CD8-positive, alpha-beta memory T cell (primary cell): Measurements from ENCODE around the gene COQ4. TPM values are rescaled to one million over a fixed set of nuclear protein-coding genes. Genes with fewer than 3 reads are reported as not detected.

Experiments
- CTCF ChIA-PET: fragments of 350-600 bp; sonication (Branson Sonifier 250); formaldehyde crosslinking; loops from one replicate; lab custom pipeline; 2021; ENCODE audit warnings: antibody characterized with exemption; lab: Charles Lee
- POLR2A ChIA-PET: fragments of 350-600 bp; sonication (Branson Sonifier 250); formaldehyde crosslinking; loops from one replicate; lab custom pipeline; 2021; ENCODE audit warnings: antibody characterized with exemption; lab: Charles Lee
- DNase-seq, 5 donors: peaks; one replicate each; pipeline versions ENCODE4 v3.0.0 to v3.0.0-alpha.2; 2020 to 2022; ENCODE audit warnings: mixed read lengths in 1 of 5
- H3K27ac ChIP-seq: one replicate; pipeline ENCODE4 v1.7.0; 2013; ENCODE audit warnings: low read depth, mild to moderate bottlenecking, low read length, moderate library complexity
- H3K27me3 ChIP-seq: 2 replicates; pipeline ENCODE4 v1.7.0; 2013; ENCODE audit warnings: low read length, mild to moderate bottlenecking; ENCODE audit not compliant: insufficient read depth, poor library complexity, severe bottlenecking
- H3K36me3 ChIP-seq: 2 replicates; pipeline ENCODE4 v1.7.0; 2013; ENCODE audit warnings: mild to moderate bottlenecking, low read length, moderate library complexity; ENCODE audit not compliant: insufficient read depth
- H3K4me1 ChIP-seq: 2 replicates; pipeline ENCODE4 v1.7.0; 2013; ENCODE audit warnings: mild to moderate bottlenecking, low read length, moderate library complexity; ENCODE audit not compliant: insufficient read depth
- H3K4me3 ChIP-seq: 2 replicates; pipeline ENCODE4 v1.7.0; 2013; ENCODE audit warnings: mild to moderate bottlenecking, low read length
- H3K9me3 ChIP-seq: 2 replicates; pipeline ENCODE4 v1.7.0; 2013; ENCODE audit warnings: mild to moderate bottlenecking, low read length
- H3K27ac Mint-ChIP-seq, 8 donors: one replicate each; pipeline ENCODE4 v1.8.0; 2020 to 2021; ENCODE audit warnings: mixed read lengths in 8 of 8, mild to moderate bottlenecking in 6 of 8, inconsistent platforms in 3 of 8, moderate library complexity in 3 of 8
- H3K27me3 Mint-ChIP-seq, 2 donors: one replicate each; pipeline ENCODE4 v1.8.0; 2020 to 2021; ENCODE audit warnings: mixed read lengths in 2 of 2, mild to moderate bottlenecking in 1 of 2, moderate library complexity in 1 of 2
- H3K36me3 Mint-ChIP-seq, 3 donors: one replicate each; pipeline ENCODE4 v1.8.0; 2020 to 2021; ENCODE audit warnings: mixed read lengths in 3 of 3, inconsistent platforms in 1 of 3, mild to moderate bottlenecking in 1 of 3
- H3K4me1 Mint-ChIP-seq, 3 donors: one replicate each; pipeline ENCODE4 v1.8.0; 2020 to 2021; ENCODE audit warnings: mixed read lengths in 3 of 3, inconsistent platforms in 1 of 3, mild to moderate bottlenecking in 1 of 3
- H3K4me3 Mint-ChIP-seq, 7 donors: one replicate each; pipeline ENCODE4 v1.8.0; 2020 to 2021; ENCODE audit warnings: mixed read lengths in 7 of 7, mild to moderate bottlenecking in 6 of 7, moderate library complexity in 4 of 7, inconsistent platforms in 2 of 7
- H3K9me3 Mint-ChIP-seq, 5 donors: one replicate each; pipeline ENCODE4 v1.8.0; 2020 to 2022; ENCODE audit warnings: mixed read lengths in 5 of 5, mild to moderate bottlenecking in 3 of 5, moderate library complexity in 2 of 5, inconsistent platforms in 1 of 5
- polyA plus RNA-seq: library from polyadenylated mRNA; unstranded; fragments of 300-500 nt; fragmentation: Illumina TruSeq; gene quantifications from one replicate; pipeline ENCODE4 v1.2.3, GENCODE V29; 2021
- total RNA-seq, 2 experiments: library from RNA; stranded (reverse); gene quantifications; one replicate each; pipeline ENCODE4 v1.2.3, GENCODE V29; 2021

COQ4 gene
- total and polyA plus RNA-seq, 3 experiments from 2014 or later = 36.9 to 56.9 (median 51.1) TPM

GRCh38 chr9:128310461-128310860 lies 12.2 kb upstream of the COQ4 start:
- ChIA-PET CTCF (interaction anchor here (1.1 kb wide), 1 partner anchor 52 kb away, joined by 3 read pairs; no protein-coding TSS in a partner anchor), POLR2A (no interaction called here)
- Mint-ChIP-seq H3K27me3 (no peaks in the 10 kb centered on the region), H3K4me3 (no peak overlapping the region), H3K9me3 (no peaks in the 10 kb centered on the region), H3K36me3 (peaks cover 4 to 51% (median 4%) of the 10 kb centered on the region in 3 donors), H3K27ac (peak overlapping the region in 1 of 8 donors; percentile 3), H3K4me1 (no peaks in the 10 kb centered on the region)
- Histone ChIP-seq H3K9me3 (no peaks in the 10 kb centered on the region), H3K4me3 (no peak overlapping the region), H3K27me3 (no peaks in the 10 kb centered on the region), H3K4me1 (no peaks in the 10 kb centered on the region), H3K36me3 (peaks cover 38% of the 10 kb centered on the region), H3K27ac (no peak overlapping the region)
- DNase-seq = no peak

GRCh38 chr9:128314697-128315096 lies 7.9 kb upstream of the COQ4 start:
- Mint-ChIP-seq H3K36me3 (peaks cover 0 to 64% (median 2%) of the 10 kb centered on the region in 3 donors), H3K27ac (no peak overlapping the region), H3K4me1 (peaks cover 0 to 2% (median 0%) of the 10 kb centered on the region in 3 donors), H3K4me3 (no peak overlapping the region), H3K9me3 (no peaks in the 10 kb centered on the region), H3K27me3 (no peaks in the 10 kb centered on the region)
- ChIA-PET CTCF (no interaction called here), POLR2A (no interaction called here)
- no peaks in the 10 kb centered on the region for H3K4me1 ChIP-seq
- H3K4me3 ChIP-seq = no peak overlapping the region
- H3K9me3 ChIP-seq = no peaks in the 10 kb centered on the region
- no peaks in the 10 kb centered on the region for H3K27me3 ChIP-seq
- H3K27ac ChIP-seq = no peak overlapping the region
- H3K36me3 ChIP-seq = peaks cover 50% of the 10 kb centered on the region
- no peak for DNase-seq

- Mint-ChIP-seq H3K27me3 (no peaks in the 10 kb centered on the region), H3K4me1 (peaks cover under 1 to 2% (median 1%) of the 10 kb centered on the region in 3 donors), H3K9me3 (no peaks in the 10 kb centered on the region), H3K27ac (no peak overlapping the region), H3K4me3 (no peak overlapping the region), H3K36me3 (peaks cover 0 to 47% (median 2%) of the 10 kb centered on the region in 3 donors)
- ChIA-PET POLR2A (no interaction called here), CTCF (no interaction called here)
- H3K27me3 ChIP-seq = no peaks in the 10 kb centered on the region
- DNase-seq = no peak
- peaks cover 4% of the 10 kb centered on the region for H3K4me1 ChIP-seq
- no peak overlapping the region for H3K4me3 ChIP-seq
- H3K36me3 ChIP-seq = peaks cover 42% of the 10 kb centered on the region
- H3K9me3 ChIP-seq = no peaks in the 10 kb centered on the region
- H3K27ac ChIP-seq = no peak overlapping the region
Measured at GRCh38 chr9:128316421-128316820, 6.2 kb upstream of the COQ4 start.

GRCh38 chr9:128317629-128318028 lies 5.0 kb upstream of the COQ4 start:
- CTCF ChIA-PET = no interaction called here
- Mint-ChIP-seq H3K27ac (peak overlapping the region in 1 of 8 donors; percentile 65), H3K9me3 (no peaks in the 10 kb centered on the region), H3K27me3 (no peaks in the 10 kb centered on the region), H3K36me3 (peaks cover 0 to 54% (median 2%) of the 10 kb centered on the region in 3 donors), H3K4me1 (peaks cover 8 to 13% (median 13%) of the 10 kb centered on the region in 3 donors), H3K4me3 (peak overlapping the region in 1 of 7 donors; percentile 68)
- H3K36me3 ChIP-seq = peaks cover 40% of the 10 kb centered on the region
- DNase-seq = no peak
- H3K27me3 ChIP-seq = no peaks in the 10 kb centered on the region
- no peaks in the 10 kb centered on the region for H3K9me3 ChIP-seq
- no peak overlapping the region for H3K27ac ChIP-seq
- peaks cover 9% of the 10 kb centered on the region for H3K4me1 ChIP-seq
- no peak overlapping the region for H3K4me3 ChIP-seq
- POLR2A ChIA-PET = no interaction called here

GRCh38 chr9:128321343-128321742 lies 1.3 kb upstream of the COQ4 start:
- Histone ChIP-seq H3K4me1 (peaks cover 29% of the 10 kb centered on the region), H3K27ac (peak overlapping the region; percentile 85), H3K9me3 (no peaks in the 10 kb centered on the region), H3K36me3 (peaks cover 26% of the 10 kb centered on the region), H3K27me3 (no peaks in the 10 kb centered on the region), H3K4me3 (peak overlapping the region; percentile 81)
- ChIA-PET CTCF (interaction anchor here (0.9 to 1.3 kb wide), 2 partner anchors 12 to 20 kb away, joined by 3 to 4 read pairs; no protein-coding TSS in a partner anchor), POLR2A (no interaction called here)
- peaks cover 31 to 44% (median 34%) of the 10 kb centered on the region in 3 donors for H3K4me1 Mint-ChIP-seq
- H3K27me3 Mint-ChIP-seq = no peaks in the 10 kb centered on the region
- no peaks in the 10 kb centered on the region for H3K9me3 Mint-ChIP-seq
- peaks cover 0 to 52% (median 2%) of the 10 kb centered on the region in 3 donors for H3K36me3 Mint-ChIP-seq
- H3K27ac Mint-ChIP-seq = peak overlapping the region in 4 of 8 donors; percentile 15 to 100 (median 96)
- peak overlapping the region in 5 of 7 donors; percentile 91 to 98 (median 96) for H3K4me3 Mint-ChIP-seq
- DNase-seq = no peak

GRCh38 chr9:128321879-128322403 lies 698 bp upstream of the COQ4 start:
- Histone ChIP-seq H3K4me1 (peaks cover 29% of the 10 kb centered on the region), H3K27ac (peak overlapping the region; percentile 85), H3K27me3 (no peaks in the 10 kb centered on the region), H3K4me3 (peak overlapping the region; percentile 81), H3K9me3 (no peaks in the 10 kb centered on the region), H3K36me3 (peaks cover 20% of the 10 kb centered on the region)
- peak overlapping the region; percentile 95 to 100 (median 98) for H3K27ac Mint-ChIP-seq
- H3K27me3 Mint-ChIP-seq = no peaks in the 10 kb centered on the region
- POLR2A ChIA-PET = no interaction called here
- CTCF ChIA-PET = interaction anchor here (0.9 to 1.3 kb wide), 2 partner anchors 13 to 19 kb away, joined by 3 to 4 read pairs; no protein-coding TSS in a partner anchor
- H3K4me3 Mint-ChIP-seq = peak overlapping the region; percentile 91 to 99 (median 96)
- no peak for DNase-seq
- H3K36me3 Mint-ChIP-seq = peaks cover 0 to 47% (median 0%) of the 10 kb centered on the region in 3 donors
- H3K9me3 Mint-ChIP-seq = no peaks in the 10 kb centered on the region
- H3K4me1 Mint-ChIP-seq = peaks cover 31 to 44% (median 34%) of the 10 kb centered on the region in 3 donors

GRCh38 chr9:128323212-128323730 lies 632 bp downstream of the COQ4 start:
- Histone ChIP-seq H3K36me3 (peaks cover 17% of the 10 kb centered on the region), H3K4me1 (peaks cover 29% of the 10 kb centered on the region), H3K27me3 (no peaks in the 10 kb centered on the region), H3K4me3 (peak overlapping the region; percentile 81), H3K27ac (peak overlapping the region; percentile 85), H3K9me3 (no peaks in the 10 kb centered on the region)
- ChIA-PET POLR2A (no interaction called here), CTCF (no interaction called here)
- no peaks in the 10 kb centered on the region for H3K9me3 Mint-ChIP-seq
- H3K4me3 Mint-ChIP-seq = peak overlapping the region; percentile 91 to 99 (median 96)
- DNase-seq = no peak
- peaks cover 29 to 44% (median 34%) of the 10 kb centered on the region in 3 donors for H3K4me1 Mint-ChIP-seq
- H3K36me3 Mint-ChIP-seq = peaks cover 0 to 45% (median 0%) of the 10 kb centered on the region in 3 donors
- H3K27me3 Mint-ChIP-seq = no peaks in the 10 kb centered on the region
- peak overlapping the region; percentile 85 to 100 (median 96) for H3K27ac Mint-ChIP-seq

- peak overlapping the region; percentile 81 for H3K4me3 ChIP-seq
- no peaks in the 10 kb centered on the region for H3K9me3 Mint-ChIP-seq
- peaks cover 29 to 44% (median 34%) of the 10 kb centered on the region in 3 donors for H3K4me1 Mint-ChIP-seq
- peaks cover 29% of the 10 kb centered on the region for H3K4me1 ChIP-seq
- H3K36me3 ChIP-seq = peaks cover 17% of the 10 kb centered on the region
- H3K27me3 Mint-ChIP-seq = no peaks in the 10 kb centered on the region
- no peak for DNase-seq
- H3K27me3 ChIP-seq = no peaks in the 10 kb centered on the region
- ChIA-PET CTCF (no interaction called here), POLR2A (no interaction called here)
- H3K36me3 Mint-ChIP-seq = peaks cover 0 to 48% (median 3%) of the 10 kb centered on the region in 3 donors
- H3K27ac Mint-ChIP-seq = peak overlapping the region in 7 of 8 donors; percentile 68 to 100 (median 96)
- H3K9me3 ChIP-seq = no peaks in the 10 kb centered on the region
- H3K4me3 Mint-ChIP-seq = peak overlapping the region; percentile 91 to 99 (median 96)
- H3K27ac ChIP-seq = peak overlapping the region; percentile 85
Measured at GRCh38 chr9:128323791-128324190, 1.2 kb downstream of the COQ4 start.
